HepG2 (cell line): Measurements from ENCODE around the gene CDC123. TPM values are rescaled to one million over a fixed set of nuclear protein-coding genes. Genes with fewer than 3 reads are reported as not detected.
A peak's percentile ranks its signal among the peaks of the same experiment; 100 is the strongest.

Experiments used
- CBX1 ChIP-seq: IDR thresholded peaks from one replicate; pipeline ENCODE4 v1.6.1; 2016; ENCODE audit warnings: antibody characterized with exemption, low read depth
- CREBL2 ChIP-seq: sonication (generic); formaldehyde crosslinking; IDR thresholded peaks from 2 replicates; pipeline ENCODE4 v1.8.1; 2023; ENCODE audit warnings: missing genetic modification reagents, mild to moderate bottlenecking, borderline replicate concordance
- GFI1 ChIP-seq: sonication (generic); formaldehyde crosslinking; IDR thresholded peaks from 2 replicates; pipeline ENCODE4 v1.5.0; 2020; ENCODE audit warnings: missing genetic modification reagents, mild to moderate bottlenecking, borderline replicate concordance
- GMEB2 ChIP-seq: IDR thresholded peaks from 2 replicates; pipeline ENCODE4 v1.6.1; 2016; ENCODE audit warnings: missing biosample characterization, missing genetic modification reagents, low read depth
- HMG20B ChIP-seq: conservative IDR thresholded peaks from 2 replicates; pipeline ENCODE4 v1.6.1; 2016; ENCODE audit warnings: missing genetic modification reagents, missing compliant biosample characterization
- MEIS2 ChIP-seq: sonication (generic); formaldehyde crosslinking; IDR thresholded peaks from 2 replicates; pipeline ENCODE4 v1.9.0; 2021; ENCODE audit warnings: mild to moderate bottlenecking, missing genetic modification reagents
- NR0B2 ChIP-seq: sonication (generic); formaldehyde crosslinking; IDR thresholded peaks from 2 replicates; pipeline ENCODE4 v1.4.0; 2020; ENCODE audit warnings: mild to moderate bottlenecking, missing genetic modification reagents
- SALL2 ChIP-seq: sonication (generic); formaldehyde crosslinking; IDR thresholded peaks from 2 replicates; pipeline ENCODE4 v1.8.1; 2023; ENCODE audit warnings: mild to moderate bottlenecking, missing genetic modification reagents, inconsistent platforms
- SSRP1 ChIP-seq: IDR thresholded peaks from 2 replicates; pipeline ENCODE4 v1.6.1; 2016; ENCODE audit warnings: control low read depth
- STAT5B ChIP-seq: sonication (generic); formaldehyde crosslinking; IDR thresholded peaks from 2 replicates; pipeline ENCODE4 v1.4.0; 2020; ENCODE audit warnings: missing genetic modification reagents
- TCF12 ChIP-seq, 2 experiments: fragments of 450-650 bp in 1 of 2; sonication (generic) in 1 of 2; formaldehyde crosslinking in 1 of 2; IDR thresholded peaks; 2 replicates each; pipeline versions ENCODE4 v1.6.1 to v1.8.0; 2017 to 2022; ENCODE audit warnings: antibody characterized with exemption in 1 of 2, mild to moderate bottlenecking in 1 of 2, missing genetic modification reagents in 1 of 2, moderate library complexity in 1 of 2
- ZBTB20 ChIP-seq: sonication (generic); formaldehyde crosslinking; IDR thresholded peaks from 2 replicates; pipeline ENCODE4 v1.8.1; 2023; ENCODE audit warnings: missing genetic modification reagents, low read depth, mild to moderate bottlenecking, borderline replicate concordance
- ZHX2 ChIP-seq, 2 experiments: sonication (generic) in 1 of 2; formaldehyde crosslinking in 1 of 2; IDR thresholded peaks; 2 replicates each; pipeline versions ENCODE4 v1.6.1 to v1.9.0; 2014 to 2022; ENCODE audit warnings: antibody characterized with exemption in 1 of 2, borderline replicate concordance in 1 of 2, inconsistent platforms in 1 of 2, low read depth in 1 of 2, missing genetic modification reagents in 1 of 2
- ZNF30 ChIP-seq: sonication (generic); formaldehyde crosslinking; IDR thresholded peaks from 2 replicates; pipeline ENCODE4 v1.5.0; 2020; ENCODE audit warnings: mild to moderate bottlenecking, missing genetic modification reagents
- ZNF34 ChIP-seq: sonication (generic); formaldehyde crosslinking; IDR thresholded peaks from 2 replicates; pipeline ENCODE4 v1.4.0; 2020; ENCODE audit warnings: mild to moderate bottlenecking, missing genetic modification reagents, borderline replicate concordance
- ZNF382 ChIP-seq: sonication (generic); formaldehyde crosslinking; IDR thresholded peaks from 2 replicates; pipeline ENCODE4 v1.5.0; 2020; ENCODE audit warnings: missing genetic modification reagents, mild to moderate bottlenecking, borderline replicate concordance
- ZNF446 ChIP-seq: sonication (generic); formaldehyde crosslinking; IDR thresholded peaks from 2 replicates; pipeline ENCODE4 v1.5.0; 2020; ENCODE audit warnings: mild to moderate bottlenecking, missing genetic modification reagents
- ZNF460 ChIP-seq: sonication (generic); formaldehyde crosslinking; IDR thresholded peaks from 2 replicates; pipeline ENCODE4 v1.5.1; 2020; ENCODE audit warnings: missing genetic modification reagents, mild to moderate bottlenecking, borderline replicate concordance
- ZNF605 ChIP-seq: sonication (generic); formaldehyde crosslinking; IDR thresholded peaks from 2 replicates; pipeline ENCODE4 v1.8.0; 2022; ENCODE audit warnings: mild to moderate bottlenecking, missing genetic modification reagents
- polyA plus RNA-seq, 8 experiments: library from polyadenylated mRNA; depleted of rRNA in 3 of 8; stranded (reverse) in 7 of 8; unstranded in 1 of 8; fragments of >200 nt; fragmentation: Illumina TruSeq in 4 of 8; extraction: Trizol in 4 of 8; gene quantifications; 2 replicates each; pipeline versions ENCODE4 v1.2.1 to v1.2.3, GENCODE V29; 2011 to 2016; ENCODE audit warnings: low read depth in 4 of 8, missing spikeins in 1 of 8, mixed read lengths in 1 of 8; ENCODE audit not compliant: insufficient read depth in 1 of 8
- total RNA-seq, 5 experiments: library from RNA; depleted of rRNA; stranded (reverse); fragments of >200 nt; fragmentation: Illumina TruSeq; extraction: Trizol; gene quantifications; 2 replicates each; pipeline ENCODE4 v1.2.3, GENCODE V29; 2016; ENCODE audit warnings: low read depth in 1 of 5

The CDC123 gene
- total and polyA plus RNA-seq, 2 of the 13 experiments (the other 11 are each of a cell fraction or from before 2014, with no cell fraction given), result 63.3 to 153 TPM

DNA sequence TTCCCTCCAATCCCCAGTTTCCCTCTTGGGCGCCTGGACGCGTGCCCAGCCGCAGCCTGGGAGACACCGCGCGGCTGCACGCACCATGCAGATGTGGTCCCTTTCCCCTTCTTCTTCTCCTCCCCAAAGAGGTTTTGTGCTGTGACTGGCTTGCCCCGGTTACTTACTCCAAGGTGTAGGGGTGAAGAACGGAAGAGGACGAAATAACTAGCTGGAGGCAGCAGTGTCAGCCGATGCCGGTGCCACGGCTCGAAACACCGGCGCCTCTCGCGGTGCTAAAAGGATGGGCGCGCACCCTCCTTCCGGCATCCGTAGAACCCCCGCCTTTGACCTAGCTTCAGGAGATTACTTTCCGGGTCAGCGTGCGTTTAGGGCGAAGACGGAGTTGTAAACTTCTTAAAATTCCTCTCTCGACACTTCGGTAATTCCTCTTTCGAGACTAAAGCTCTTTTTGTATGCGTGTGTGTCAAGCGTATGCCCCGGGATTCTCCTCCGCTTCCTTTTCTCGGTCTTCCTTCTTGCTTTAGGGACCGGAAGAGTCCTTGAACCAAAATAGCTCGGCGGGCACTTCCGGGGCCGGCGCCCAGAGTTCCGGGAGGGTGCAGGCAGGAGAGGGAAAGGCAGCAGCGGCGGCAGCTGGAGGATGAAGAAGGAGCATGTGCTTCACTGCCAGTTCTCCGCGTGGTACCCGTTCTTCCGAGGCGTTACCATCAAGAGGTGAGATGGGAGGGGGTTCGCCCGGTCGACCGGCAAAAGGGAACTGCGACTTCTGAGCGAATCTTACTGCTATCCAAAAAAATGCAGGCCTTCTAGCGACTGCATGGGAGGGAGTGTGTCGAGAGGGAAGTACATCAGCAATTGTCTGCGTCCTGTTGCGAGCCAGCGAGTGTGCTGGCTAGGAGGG, at the start of gene CDC123, which contains the start of gene NUDT5 (continued):
- TF ChIP-seq GMEB2 (CRISPR knock-in tag) (0 out of 2 replicates have a peak, but pooled peaks have one; percentile 39), ZNF30 (no peak), TCF12 (IDR thresholded peaks at IDR 0.05) (no peak), TCF12 (CRISPR knock-in tag; IDR thresholded peaks at IDR 0.05) (peak; percentile 71; the same call in 1 of the 2 replicates), ZNF34 (0 out of 2 replicates have a peak, but pooled peaks have one; percentile 42), STAT5B (CRISPR knock-in tag) (0 out of 2 replicates have a peak, but pooled peaks have one; percentile 20), ZNF460 (CRISPR knock-in tag) (no peak), CBX1 (peak; percentile 23), ZNF382 (CRISPR knock-in tag) (no peak), CREBL2 (CRISPR knock-in tag) (peak; percentile 79; the same call in 1 of the 2 replicates), SALL2 (CRISPR knock-in tag) (peak; percentile 53; the same call in 1 of the 2 replicates), GFI1 (no peak), ZNF605 (CRISPR knock-in tag) (peak; percentile 90), ZHX2 (IDR thresholded peaks at IDR 0.05; ENCODE audit: low read depth) (peak; percentile 60; the same call in 1 of the 2 replicates), ZHX2 (CRISPR knock-in tag; IDR thresholded peaks at IDR 0.05; ENCODE audit: borderline replicate concordance) (no peak), ZNF446 (CRISPR knock-in tag) (peak; percentile 79; the same call in 1 of the 2 replicates), HMG20B (CRISPR knock-in tag) (peak; percentile 52; the same call in 1 of the 2 replicates), NR0B2 (CRISPR knock-in tag) (peak; percentile 28; the same call in 1 of the 2 replicates), MEIS2 (peak; percentile 48; the same call in 1 of the 2 replicates), ZBTB20 (0 out of 2 replicates have a peak, but pooled peaks have one; percentile 65), SSRP1 (CRISPR knock-in tag) (no peak)
